GM18868 (cell line): ENCODE data around the gene FXN.
"Not testable (repeated sequence)": the region's sequence is repeated elsewhere in the genome, so short reads cannot be mapped to it uniquely, and the experiment has no call there.

Experiments used
- ATAC-seq: cut with Tn5 transposase; IDR thresholded peaks from one replicate; pipeline ENCODE4 v1.9.1; 2021; ENCODE audit warnings: mild to moderate bottlenecking, moderate library complexity; ENCODE audit not compliant: unreplicated experiment

Gene FXN

GRCh38 chr9:69065660-69066059 lies 30.1 kb downstream of the FXN start:
- ATAC-seq: no peak

- no peak for ATAC-seq
These were observed 31.4 kb downstream of the FXN start for GRCh38 chr9:69066955-69067354.

- ATAC-seq: no peak
These were observed 34.6 kb downstream of the FXN start for GRCh38 chr9:69070201-69070600.

GRCh38 chr9:69071059-69071458 lies 35.5 kb downstream of the FXN start:
- ATAC-seq: no peak

- ATAC-seq: no peak
These were observed 37.6 kb downstream of the FXN start for GRCh38 chr9:69073103-69073502.

- ATAC-seq: no peak
These were observed 39.2 kb downstream of the FXN start for GRCh38 chr9:69074801-69075200.

- no peak for ATAC-seq
These were observed 41.0 kb downstream of the FXN start for GRCh38 chr9:69076550-69076949.

GRCh38 chr9:69078069-69078468 lies 42.5 kb downstream of the FXN start:
- no peak for ATAC-seq

- ATAC-seq: no peak
These were observed 43.0 kb downstream of the FXN start for GRCh38 chr9:69078581-69078980.

- ATAC-seq: no peak
These were observed 43.6 kb downstream of the FXN start for GRCh38 chr9:69079186-69079585.

- no peak for ATAC-seq
These were observed 45.7 kb downstream of the FXN start for GRCh38 chr9:69081261-69081660.

- ATAC-seq: no peak
These were observed 47.8 kb downstream of the FXN start for GRCh38 chr9:69083321-69083720.

GRCh38 chr9:69085569-69086283 lies 50.2 kb downstream of the FXN start:
- ATAC-seq: no peak

- ATAC-seq: no peak
These were observed 50.8 kb downstream of the FXN start for GRCh38 chr9:69086312-69086711.

- no peak for ATAC-seq
These were observed 51.2 kb downstream of the FXN start for GRCh38 chr9:69086769-69087168.

- ATAC-seq: no peak
These were observed 53.5 kb downstream of the FXN start for GRCh38 chr9:69089082-69089481.

- ATAC-seq: no peak
These were observed 53.9 kb downstream of the FXN start for GRCh38 chr9:69089491-69089890.

GRCh38 chr9:69090140-69090750 lies 54.7 kb downstream of the FXN start:
- ATAC-seq: no peak

GRCh38 chr9:69090946-69091345 lies 55.4 kb downstream of the FXN start:
- ATAC-seq: no peak

- no peak for ATAC-seq
These were observed 58.0 kb downstream of the FXN start for GRCh38 chr9:69093471-69094103.

GRCh38 chr9:69094361-69095135 lies 59.0 kb downstream of the FXN start:
- ATAC-seq: not testable (repeated sequence)

GRCh38 chr9:69097064-69097463 lies 61.5 kb downstream of the FXN start:
- ATAC-seq: no peak
